ENCODE results near the gene KNDC1. TPM values are rescaled to one million over a fixed set of nuclear protein-coding genes. Genes with fewer than 3 reads are reported as not detected.

The KNDC1 gene
- total and polyA plus RNA-seq, 2 of the 4 experiments (the other 2 are of a cell fraction) = 0.18 to 1.1 TPM

DNA sequence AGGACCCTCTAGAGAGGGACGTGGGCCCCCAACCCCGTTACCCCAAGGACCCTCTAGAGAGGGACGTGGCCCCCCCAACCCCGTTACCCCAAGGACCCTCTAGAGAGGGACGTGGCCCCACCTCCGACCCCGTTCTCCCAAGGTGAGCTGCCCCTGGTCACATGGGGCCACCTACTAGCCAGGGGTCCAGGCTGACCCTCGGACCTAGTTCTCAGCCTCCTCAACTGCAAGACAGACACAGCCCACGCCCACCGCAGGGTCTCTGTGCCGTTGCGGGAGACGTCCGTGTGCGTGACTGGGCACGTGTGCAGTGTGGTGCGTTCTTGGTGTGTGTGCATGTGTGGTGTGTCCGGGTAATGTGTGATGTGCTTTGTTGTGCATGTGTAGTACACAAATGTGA is 48.4 kb downstream of the KNDC1 start:
- H2BK20ac ChIP-seq (ENCODE audit: low read depth, low read length) = no peak overlapping the region
- no peak overlapping the region for H3K27ac ChIP-seq (ENCODE audit: insufficient read depth, low read length)
- H3K4me1 ChIP-seq (ENCODE audit: control insufficient read depth, insufficient read depth, low read length) = no peaks in the 10 kb centered on the region
- no peak overlapping the region for H3K4me2 ChIP-seq (ENCODE audit: low read depth, low read length)
- intact Hi-C loops (cut with micrococcal nuclease) = no loop called here
- no peak overlapping the region for H3K56ac ChIP-seq (ENCODE audit: extremely low read depth, insufficient read depth, low read length)
- H2AFZ ChIP-seq (replicated peaks; ENCODE audit: low read length, poor library complexity) = no peak overlapping the region
- H3K36me3 ChIP-seq (ENCODE audit: control insufficient read depth, insufficient read depth, low read length) = no peaks in the 10 kb centered on the region
- no peak overlapping the region for H2BK5ac ChIP-seq (ENCODE audit: low read depth, low read length, poor library complexity, severe bottlenecking)
- no peak overlapping the region for H3K23ac ChIP-seq (ENCODE audit: low read depth, low read length)
- no peaks in the 10 kb centered on the region for H3K27me3 ChIP-seq (ENCODE audit: control insufficient read depth, insufficient read depth, low read length)
- WGBS, 2 experiments (ENCODE audit: extremely low coverage in 2 of 2, insufficient read length in 1 of 2) = 88% methylated on average over 6 of the region's 18 CpGs; no CpG with 5 or more reads in 1 of the 2 experiments
- no peak overlapping the region for H3K4me3 ChIP-seq (ENCODE audit: insufficient read depth, low read depth, low read length)
- H4K5ac ChIP-seq (ENCODE audit: low read depth, low read length) = no peak overlapping the region
- no peaks in the 10 kb centered on the region for H3K79me1 ChIP-seq (ENCODE audit: low read depth in 1 of 2, low read length in 2 of 2)
- H4K8ac ChIP-seq (ENCODE audit: low read depth in 2 of 2, low read length in 2 of 2) = no peak overlapping the region
- no peak overlapping the region for H2AK5ac ChIP-seq (ENCODE audit: low read depth, low read length)
- POLR2A ChIA-PET (ENCODE audit: unreplicated experiment) = no interaction called here
- H2BK120ac ChIP-seq (ENCODE audit: low read depth, low read length) = no peak overlapping the region
- H4K20me1 ChIP-seq (ENCODE audit: insufficient read depth, low read length) = no peaks in the 10 kb centered on the region
- dilution Hi-C loops (cut with HindIII; ENCODE audit: low sequenced_read_pairs, unreplicated experiment) = no loop called here
- TF ChIP-seq RAD21 (IDR thresholded peaks at IDR 0.05; ENCODE audit: low read length) (no peak), MAFK (IDR thresholded peaks at IDR 0.05; ENCODE audit: low read depth, low read length) (no peak)
- TF ChIP-seq, protein P1, sequence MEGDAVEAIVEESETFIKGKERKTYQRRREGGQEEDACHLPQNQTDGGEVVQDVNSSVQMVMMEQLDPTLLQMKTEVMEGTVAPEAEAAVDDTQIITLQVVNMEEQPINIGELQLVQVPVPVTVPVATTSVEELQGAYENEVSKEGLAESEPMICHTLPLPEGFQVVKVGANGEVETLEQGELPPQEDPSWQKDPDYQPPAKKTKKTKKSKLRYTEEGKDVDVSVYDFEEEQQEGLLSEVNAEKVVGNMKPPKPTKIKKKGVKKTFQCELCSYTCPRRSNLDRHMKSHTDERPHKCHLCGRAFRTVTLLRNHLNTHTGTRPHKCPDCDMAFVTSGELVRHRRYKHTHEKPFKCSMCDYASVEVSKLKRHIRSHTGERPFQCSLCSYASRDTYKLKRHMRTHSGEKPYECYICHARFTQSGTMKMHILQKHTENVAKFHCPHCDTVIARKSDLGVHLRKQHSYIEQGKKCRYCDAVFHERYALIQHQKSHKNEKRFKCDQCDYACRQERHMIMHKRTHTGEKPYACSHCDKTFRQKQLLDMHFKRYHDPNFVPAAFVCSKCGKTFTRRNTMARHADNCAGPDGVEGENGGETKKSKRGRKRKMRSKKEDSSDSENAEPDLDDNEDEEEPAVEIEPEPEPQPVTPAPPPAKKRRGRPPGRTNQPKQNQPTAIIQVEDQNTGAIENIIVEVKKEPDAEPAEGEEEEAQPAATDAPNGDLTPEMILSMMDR (conservative IDR thresholded peaks at IDR 0.05; ENCODE audit: low read depth, low read length) = no peak
- CTCF ChIA-PET = no interaction called here
- ATAC-seq (ENCODE audit: low read depth) (no peak), DNase-seq (no peak)
- H3K9me1 ChIP-seq (ENCODE audit: insufficient read depth, low read length) = no peaks in the 10 kb centered on the region
- no peak overlapping the region for H3K9ac ChIP-seq (ENCODE audit: low read depth, low read length)
- H3K9me3 ChIP-seq (ENCODE audit: control insufficient read depth, insufficient read depth, low read length) = no peaks in the 10 kb centered on the region
- H4K91ac ChIP-seq (ENCODE audit: insufficient read depth, low read depth, low read length) = no peak overlapping the region
- in situ Hi-C loops (cut with MboI; ENCODE audit: low sequenced_read_pairs) = no loop called here
- no TSS peak for BruUV-seq (replicated peaks)
- no peak overlapping the region for H3K14ac ChIP-seq (replicated peaks; ENCODE audit: low read depth, low read length)
- H2BK15ac ChIP-seq (ENCODE audit: low read depth, low read length) = no peak overlapping the region
- no peak overlapping the region for H3K4ac ChIP-seq (ENCODE audit: low read depth, low read length)
- H3K18ac ChIP-seq (ENCODE audit: low read depth, low read length) = no peak overlapping the region
- H2AK9ac ChIP-seq (replicated peaks; ENCODE audit: low read depth, low read length, poor library complexity) = peak overlapping the region; percentile 42
